Colonic mucosa (tissue), 4 donors: ENCODE measurements around the gene SPRYD3. TPM values are rescaled to one million over a fixed set of nuclear protein-coding genes. Genes with fewer than 3 reads are reported as not detected.
"Not testable (repeated sequence)": the region's sequence is repeated elsewhere in the genome, so short reads cannot be mapped to it uniquely, and the experiment has no call there.

ENCODE experiments used
- DNase-seq: peaks from one replicate; pipeline ENCODE4 v3.0.0-alpha.2; 2020
- H3K27ac ChIP-seq: fragments of 200-600 bp; one replicate; pipeline ENCODE4 v1.8.0; 2021
- H3K27me3 ChIP-seq: fragments of 200-600 bp; one replicate; pipeline ENCODE4 v1.8.0; 2021
- H3K36me3 ChIP-seq: fragments of 200-600 bp; one replicate; pipeline ENCODE4 v1.8.0; 2021
- H3K4me1 ChIP-seq: fragments of 200-600 bp; one replicate; pipeline ENCODE4 v1.8.0; 2021; ENCODE audit warnings: mild to moderate bottlenecking
- H3K4me3 ChIP-seq: fragments of 200-600 bp; one replicate; pipeline ENCODE4 v1.8.0; 2021
- H3K9ac ChIP-seq, 2 donors: one replicate each; pipeline ENCODE4 v1.7.0; 2013; ENCODE audit warnings: control low read depth in 2 of 2, low read depth in 2 of 2, low read length in 2 of 2
- H3K9me3 ChIP-seq: fragments of 200-600 bp; one replicate; pipeline ENCODE4 v1.8.0; 2021
- CTCF ChIP-seq: fragments of 200-600 bp; IDR thresholded peaks from one replicate; pipeline ENCODE4 v1.8.0; 2022; ENCODE audit warnings: antibody characterized with exemption, mild to moderate bottlenecking
- intact Hi-C: fragments of 100-400 bp; cut with DNase I; formaldehyde crosslinking; loops from one replicate; pipeline ENCODE4 v1.14.1; 2022
- total RNA-seq, 2 donors: library from RNA; stranded (reverse); fragmentation: NEBNext Ultra II Directional in 1 of 2; extraction: Animal tissue kit (Norgen Biotek cat#: 25700) in 1 of 2; gene quantifications; one replicate each; pipeline ENCODE4 v1.2.1, GENCODE V29; 2021
- donor health status: healthy.
- donor health status: DM: no; HTN: no; CAD: no.
- donor health status: DM: no; HTN: no; CAD: no.

Gene SPRYD3
- total RNA-seq, 2 donors from 2014 or later = 32.5 to 35.0 TPM

- intact Hi-C loops = no loop called here
- Histone ChIP-seq H3K4me1 (peaks cover 12% of the 10 kb centered on the region), H3K36me3 (peaks cover 4% of the 10 kb centered on the region), H3K4me3 (no peak overlapping the region), H3K9ac (no peak overlapping the region), H3K9me3 (no peaks in the 10 kb centered on the region), H3K27me3 (no peaks in the 10 kb centered on the region), H3K27ac (peak overlapping the region; percentile 12)
- DNase-seq = peak; percentile 49
- TF ChIP-seq CTCF = no peak
Observed at GRCh38 chr12:53044052-53044581, 35.1 kb downstream of the SPRYD3 start.

GRCh38 chr12:53042607-53043454 is 36.4 kb downstream of the SPRYD3 start:
- H3K9me3 ChIP-seq = no peaks in the 10 kb centered on the region
- no peak for DNase-seq
- H3K36me3 ChIP-seq = peaks cover 11% of the 10 kb centered on the region
- no peaks in the 10 kb centered on the region for H3K4me1 ChIP-seq
- no peak overlapping the region for H3K27ac ChIP-seq
- no peak overlapping the region for H3K4me3 ChIP-seq
- TF ChIP-seq CTCF = no peak
- intact Hi-C loops = no loop called here
- H3K9ac ChIP-seq = no peak overlapping the region
- no peaks in the 10 kb centered on the region for H3K27me3 ChIP-seq

- no peak for DNase-seq
Observed at GRCh38 chr12:53039851-53040250, 39.3 kb downstream of the SPRYD3 start.

GRCh38 chr12:53036802-53037201 is 42.4 kb downstream of the SPRYD3 start:
- no peak for DNase-seq
- no peak overlapping the region for H3K27ac ChIP-seq
- no peaks in the 10 kb centered on the region for H3K27me3 ChIP-seq
- H3K36me3 ChIP-seq = peaks cover 43% of the 10 kb centered on the region
- H3K9me3 ChIP-seq = no peaks in the 10 kb centered on the region
- no peaks in the 10 kb centered on the region for H3K4me1 ChIP-seq
- H3K9ac ChIP-seq = no peak overlapping the region
- no peak for TF ChIP-seq CTCF
- H3K4me3 ChIP-seq = no peak overlapping the region
- intact Hi-C loops = no loop called here

More at GRCh38 chr12:53039851-53040250, 39.3 kb downstream of the SPRYD3 start:
- intact Hi-C loops = no loop called here
- Histone ChIP-seq H3K4me3 (no peak overlapping the region), H3K4me1 (no peaks in the 10 kb centered on the region), H3K27me3 (no peaks in the 10 kb centered on the region), H3K9ac (no peak overlapping the region), H3K9me3 (no peaks in the 10 kb centered on the region), H3K27ac (no peak overlapping the region), H3K36me3 (peaks cover 29% of the 10 kb centered on the region)
- no peak for TF ChIP-seq CTCF

GRCh38 chr12:53034459-53034858 is 44.7 kb downstream of the SPRYD3 start:
- no peaks in the 10 kb centered on the region for H3K27me3 ChIP-seq
- no peak overlapping the region for H3K4me3 ChIP-seq
- H3K9ac ChIP-seq = no peak overlapping the region
- no peak for TF ChIP-seq CTCF
- no peak overlapping the region for H3K27ac ChIP-seq
- H3K4me1 ChIP-seq = no peaks in the 10 kb centered on the region
- no peak for DNase-seq
- intact Hi-C loops = no loop called here
- peaks cover 40% of the 10 kb centered on the region for H3K36me3 ChIP-seq
- H3K9me3 ChIP-seq = no peaks in the 10 kb centered on the region

- H3K36me3 ChIP-seq = peaks cover 38% of the 10 kb centered on the region
- DNase-seq, H3K9me3 ChIP-seq, H3K9ac ChIP-seq, H3K27ac ChIP-seq, H3K4me1 ChIP-seq, H3K27me3 ChIP-seq, H3K4me3 ChIP-seq, intact Hi-C loops: not testable (repeated sequence)
Observed at GRCh38 chr12:53033832-53034231, 45.4 kb downstream of the SPRYD3 start.
